ENCODE measurements around the gene HEBP1.

The HEBP1 gene

DNA sequence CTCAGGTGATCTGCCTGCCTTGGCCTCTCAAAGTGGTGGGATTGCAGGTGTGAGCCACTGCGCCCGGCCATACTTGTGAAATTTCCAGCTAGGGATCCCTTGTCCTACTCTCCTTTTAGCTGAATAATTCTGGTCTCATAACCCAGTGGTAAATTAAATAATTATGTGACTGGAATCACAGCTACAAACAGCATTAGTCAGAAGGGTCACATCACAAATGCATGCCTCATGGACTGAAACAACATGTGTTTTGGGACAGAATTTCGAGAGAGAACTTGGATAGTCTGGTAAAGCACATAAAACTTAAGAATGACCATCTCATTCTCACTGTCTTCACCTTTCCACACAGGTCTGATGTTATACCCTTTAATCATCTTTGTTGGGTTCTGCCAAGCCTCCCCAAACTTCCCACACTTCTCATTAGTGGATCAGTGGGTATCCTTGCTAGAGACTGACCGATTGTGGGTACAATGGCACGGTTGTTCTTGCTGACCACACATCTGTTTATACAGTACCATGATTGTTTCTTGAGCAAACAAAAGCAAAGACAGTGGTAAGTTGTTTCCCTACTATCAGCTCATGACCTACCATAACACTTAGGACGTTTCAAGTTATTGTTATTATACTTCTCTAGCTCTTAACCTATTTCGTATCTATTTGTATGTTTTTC, 53.2 kb downstream of the HEBP1 start:
- DNase-seq: no peak

DNA sequence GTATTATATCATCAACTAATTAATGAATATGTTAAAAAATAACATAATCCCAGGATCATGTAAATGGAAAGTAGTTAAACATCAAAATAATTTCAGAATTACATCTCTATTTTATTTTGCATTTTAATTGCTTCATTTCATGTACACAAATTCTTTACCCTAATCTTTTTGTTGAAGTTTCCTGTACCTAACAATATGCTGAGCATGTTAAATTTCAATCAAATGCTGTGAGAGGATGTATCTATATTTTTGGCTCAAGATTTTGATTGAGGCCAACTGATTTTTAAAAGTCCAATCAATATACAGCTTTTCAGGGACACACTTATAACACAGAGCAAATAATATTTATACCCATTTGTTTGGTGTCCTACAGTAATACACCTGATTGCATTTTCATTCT, 54.5 kb downstream of the HEBP1 start:
- DNase-seq: no peak

DNA sequence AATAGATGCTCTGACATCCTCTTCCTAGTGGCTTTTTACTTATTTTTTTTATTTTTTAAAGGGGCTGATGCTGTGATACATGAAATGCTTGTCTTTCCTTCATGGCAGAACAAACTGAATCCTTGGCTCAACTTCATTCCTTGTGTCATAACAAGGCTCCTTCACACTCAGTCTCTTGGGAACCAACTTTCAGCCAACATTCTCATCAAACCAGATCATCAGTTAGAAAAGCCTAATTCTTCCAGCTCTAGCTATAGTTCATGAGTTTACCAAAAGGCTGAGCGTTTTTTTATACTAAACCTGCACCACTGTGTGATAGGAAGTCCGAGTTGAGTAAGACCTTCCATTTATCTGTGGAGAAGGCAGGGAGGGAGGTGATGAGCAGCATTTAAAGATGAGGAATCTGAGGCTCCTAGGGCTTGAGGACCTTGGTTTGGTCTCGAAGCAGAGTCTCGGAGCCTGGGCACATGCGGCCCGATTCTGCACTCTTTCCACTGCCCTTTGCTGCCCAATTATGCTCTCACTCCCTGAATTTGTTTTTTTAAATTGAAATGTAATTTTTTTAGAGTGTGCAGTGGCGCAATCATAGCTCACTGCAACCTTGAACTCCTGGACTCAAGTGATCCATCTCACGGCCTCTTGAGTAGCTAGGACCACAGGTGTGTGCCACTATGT, 56.3 kb downstream of the HEBP1 start:
- DNase-seq: no peak

DNA sequence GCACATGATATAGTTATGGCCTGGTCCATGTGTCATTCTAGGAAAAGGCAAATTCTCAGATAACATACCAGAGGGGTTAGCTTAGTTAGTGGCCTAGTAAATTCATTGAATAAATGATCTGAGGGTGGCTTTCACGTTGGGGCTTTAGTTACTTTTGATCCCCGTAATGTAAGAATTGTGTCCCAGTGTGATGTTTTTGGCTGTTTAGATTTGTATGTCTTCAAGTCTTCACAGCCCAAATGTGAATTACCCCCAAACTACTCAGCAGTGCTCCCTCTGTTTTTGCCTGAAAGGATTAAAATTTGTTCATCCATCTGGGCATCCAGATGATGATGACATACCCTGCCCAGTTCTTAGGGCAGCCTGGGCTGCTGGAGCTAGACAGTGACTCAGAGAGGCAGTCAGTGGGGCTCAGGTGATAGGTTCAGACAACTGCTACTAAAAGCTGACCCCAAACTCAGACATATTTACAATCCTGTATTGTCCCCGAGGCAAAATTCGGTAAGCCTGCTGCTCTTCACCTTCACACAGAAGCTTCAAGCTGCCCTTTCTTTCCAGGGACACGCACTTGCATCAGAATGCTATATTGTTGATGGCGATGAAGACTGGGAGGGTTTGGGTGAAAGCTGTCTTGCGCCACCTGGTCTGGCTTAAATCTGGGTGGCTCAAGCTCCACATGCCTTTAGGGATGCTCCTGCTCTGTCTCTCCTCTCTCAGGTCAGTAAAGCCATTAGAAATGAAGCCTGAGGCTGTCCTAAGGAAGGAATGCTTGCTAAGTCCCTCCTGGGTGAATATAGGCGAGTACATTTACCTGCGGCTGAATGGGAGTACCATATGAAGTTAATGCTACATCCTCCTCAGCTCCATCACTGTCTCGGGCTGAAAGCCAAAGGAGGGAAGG, 58.4 kb downstream of the HEBP1 start:
- DNase-seq: no peak

DNA sequence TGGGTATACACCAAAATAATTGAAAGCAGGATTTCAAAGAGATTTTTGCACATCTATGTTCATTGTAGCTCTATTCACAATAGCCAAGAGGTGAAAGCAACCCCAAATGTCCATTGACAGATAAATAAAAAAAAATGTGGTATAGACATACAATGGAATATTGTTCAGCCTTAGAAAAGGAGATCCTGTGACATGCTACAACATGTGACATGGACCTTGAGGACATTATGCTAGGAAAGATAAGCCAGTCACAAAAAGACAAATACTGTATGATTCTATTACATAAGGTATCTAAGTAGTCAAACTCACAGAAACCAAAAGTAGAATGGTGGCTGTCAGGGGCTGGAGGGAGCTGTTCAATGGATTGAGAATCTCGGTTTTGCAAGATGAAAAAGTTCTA, 60.2 kb downstream of the HEBP1 start:
- no peak for DNase-seq

DNA sequence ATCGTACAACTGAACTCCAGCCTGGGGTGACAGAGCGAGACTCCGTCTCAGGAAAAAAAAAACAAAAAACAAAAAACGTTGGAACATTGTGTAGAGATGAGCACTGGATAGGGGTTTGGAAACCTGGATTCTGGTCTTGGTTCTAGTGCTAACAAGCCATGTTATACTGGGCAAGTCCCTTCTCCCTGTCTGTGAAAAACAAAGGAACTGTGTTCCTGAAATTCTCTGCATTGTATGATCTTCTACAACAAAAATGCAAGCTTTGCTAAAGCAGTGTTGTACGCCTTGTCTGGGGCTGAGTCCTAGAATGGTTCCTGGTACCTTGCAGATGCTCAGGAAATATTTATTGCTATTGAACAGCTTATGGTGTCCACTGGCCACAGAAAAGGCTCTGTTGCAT, 61.5 kb downstream of the HEBP1 start:
- DNase-seq: no peak

DNA sequence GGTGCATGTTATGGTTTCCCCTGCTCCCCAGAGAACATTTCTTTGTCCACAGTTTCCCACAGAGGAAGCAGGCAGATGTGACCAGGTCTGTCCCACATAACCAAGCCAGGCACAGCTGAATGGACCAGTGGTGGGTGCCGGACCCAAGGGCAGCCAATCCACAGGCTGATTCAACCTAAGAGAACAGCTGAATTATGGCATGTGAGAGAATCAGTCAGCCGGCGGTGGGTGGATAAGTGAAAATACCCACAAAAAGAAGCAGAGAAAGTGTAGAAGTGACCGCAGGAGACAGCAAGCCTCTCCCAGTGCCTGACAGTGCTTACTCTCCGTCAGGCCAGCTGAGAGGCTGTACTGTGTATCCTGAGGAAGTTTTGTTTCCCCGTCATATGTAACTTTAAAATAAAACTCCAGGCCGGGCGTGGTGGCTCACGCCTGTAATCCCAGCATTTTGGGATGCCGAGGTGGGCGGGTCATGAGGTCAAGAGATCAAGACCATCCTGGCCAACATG, 63.0 kb downstream of the HEBP1 start:
- no peak for DNase-seq

DNA sequence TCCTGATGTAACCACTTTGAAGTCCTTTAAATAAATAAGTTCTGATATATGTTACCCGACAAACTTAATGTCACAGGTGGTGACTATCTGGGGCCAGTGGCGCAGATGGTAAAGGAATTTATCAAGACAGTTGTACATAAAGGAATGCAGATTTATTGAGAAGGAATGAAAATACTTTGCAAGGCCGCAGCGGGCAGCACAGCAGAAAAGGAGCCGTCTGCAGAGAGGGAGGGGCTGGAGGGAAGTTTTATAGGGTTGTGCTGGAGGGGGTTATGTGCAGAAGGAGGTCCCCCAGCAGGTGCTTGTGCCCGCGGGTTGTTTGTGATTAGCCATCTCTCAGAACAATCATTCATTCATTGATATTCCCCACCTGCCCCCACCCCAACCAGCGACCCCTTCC, 65.5 kb downstream of the HEBP1 start:
- no peak for DNase-seq

DNA sequence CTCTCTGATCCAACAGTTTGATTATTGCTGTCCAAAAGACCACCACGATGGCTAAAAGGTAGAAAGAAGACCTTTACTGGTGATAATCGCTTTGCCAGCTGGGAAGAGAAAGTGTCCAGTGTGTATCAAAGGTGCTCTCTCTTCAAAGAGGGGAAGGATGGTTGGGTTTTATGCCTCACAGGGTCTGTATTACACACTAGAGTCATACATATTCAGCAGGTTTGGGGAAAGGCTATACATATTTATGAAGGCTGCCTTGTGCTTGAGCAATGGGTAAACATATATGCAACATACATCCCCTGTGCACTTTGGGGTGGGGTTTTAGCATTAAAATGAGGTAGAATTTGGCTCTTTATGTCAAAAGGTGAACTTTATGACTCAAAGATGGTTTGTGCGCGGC, 66.3 kb downstream of the HEBP1 start:
- no peak for DNase-seq

DNA sequence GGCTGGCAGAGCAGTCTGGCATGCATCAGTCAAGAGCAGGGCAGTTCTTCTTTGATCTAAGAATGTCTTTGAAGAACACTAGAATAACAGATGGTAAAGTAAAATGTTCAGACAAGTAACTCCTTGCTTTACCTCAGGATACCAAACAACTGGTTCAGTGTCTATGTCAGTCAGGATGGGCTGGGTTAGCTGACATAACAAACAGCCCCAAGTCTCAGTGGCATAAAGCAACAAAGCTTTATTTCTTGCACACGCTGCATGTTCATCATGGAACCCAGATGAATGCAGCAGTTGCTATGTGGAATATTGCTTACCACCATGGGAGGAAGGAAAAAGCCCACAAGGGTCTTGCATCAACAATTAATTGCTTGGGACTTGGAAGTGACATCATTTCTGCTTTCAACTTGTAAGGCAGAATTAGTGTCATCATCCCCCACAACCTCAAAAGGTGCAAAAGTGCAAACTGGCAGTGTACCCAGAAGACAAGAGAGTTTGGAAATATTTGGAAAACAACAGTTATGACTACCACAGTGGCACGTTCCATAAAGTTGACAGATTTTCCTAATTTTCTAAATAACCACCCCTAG, 69.3 kb downstream of the HEBP1 start:
- no peak for DNase-seq

DNA sequence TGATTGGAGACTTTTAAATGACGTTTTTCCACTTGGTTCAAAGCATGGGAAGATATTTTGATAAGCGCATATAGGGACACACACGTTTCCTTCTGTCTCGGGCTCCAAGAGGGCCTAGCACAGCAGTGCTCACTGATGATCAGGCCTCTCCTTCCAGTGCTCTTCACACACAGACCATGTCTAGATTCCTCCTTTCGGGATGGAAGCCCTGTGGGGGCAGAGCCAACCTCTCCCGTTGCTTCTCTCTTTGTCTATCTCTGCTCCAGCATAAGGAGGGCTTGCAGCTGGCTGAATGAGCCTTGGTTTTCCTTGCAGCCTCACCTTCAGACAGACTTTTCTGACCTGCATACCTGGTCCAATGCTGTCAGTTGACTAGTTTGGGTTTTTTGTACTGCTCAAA, 70.4 kb downstream of the HEBP1 start:
- DNase-seq: no peak

DNA sequence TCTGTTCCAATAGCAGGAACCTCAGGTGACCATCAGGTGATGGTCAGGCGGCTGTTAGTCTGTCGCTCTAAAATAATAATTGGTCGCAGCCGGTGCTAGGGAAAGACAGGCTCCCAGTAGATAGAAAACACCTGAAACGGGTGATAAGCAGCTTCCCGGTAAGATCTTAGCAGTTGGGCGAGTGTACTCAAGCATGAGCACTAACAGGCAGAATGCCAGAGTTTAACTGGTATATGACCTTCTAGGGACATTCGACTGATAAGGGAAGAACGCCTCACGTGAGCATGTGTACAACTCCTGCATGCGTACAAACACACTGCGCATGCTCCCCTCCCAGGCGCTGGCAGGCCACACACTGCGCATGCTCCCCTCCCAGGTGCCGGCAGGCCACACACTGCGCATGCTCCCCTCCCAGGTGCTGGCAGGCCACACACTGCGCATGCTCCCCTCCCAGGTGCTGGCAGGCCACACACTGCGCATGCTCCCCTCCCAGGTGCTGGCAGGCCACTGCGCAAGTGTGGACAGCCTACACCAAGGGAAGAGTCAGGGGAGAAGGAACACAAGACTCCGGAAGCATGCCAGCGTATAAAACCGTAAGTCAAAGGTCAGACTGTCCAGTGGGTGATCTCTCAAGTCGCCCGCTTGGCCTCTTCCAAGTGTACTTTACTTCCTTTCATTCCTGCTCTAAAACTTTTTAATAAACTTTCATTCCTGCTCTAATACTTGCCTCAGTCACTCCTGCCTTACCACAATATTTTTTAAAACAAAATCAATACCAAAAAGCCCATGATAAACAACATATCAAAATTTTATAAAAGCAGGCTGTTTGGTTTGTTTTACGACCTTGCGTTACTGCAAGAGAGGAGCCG, 72.6 kb downstream of the HEBP1 start:
- DNase-seq: peak; percentile 61

DNA sequence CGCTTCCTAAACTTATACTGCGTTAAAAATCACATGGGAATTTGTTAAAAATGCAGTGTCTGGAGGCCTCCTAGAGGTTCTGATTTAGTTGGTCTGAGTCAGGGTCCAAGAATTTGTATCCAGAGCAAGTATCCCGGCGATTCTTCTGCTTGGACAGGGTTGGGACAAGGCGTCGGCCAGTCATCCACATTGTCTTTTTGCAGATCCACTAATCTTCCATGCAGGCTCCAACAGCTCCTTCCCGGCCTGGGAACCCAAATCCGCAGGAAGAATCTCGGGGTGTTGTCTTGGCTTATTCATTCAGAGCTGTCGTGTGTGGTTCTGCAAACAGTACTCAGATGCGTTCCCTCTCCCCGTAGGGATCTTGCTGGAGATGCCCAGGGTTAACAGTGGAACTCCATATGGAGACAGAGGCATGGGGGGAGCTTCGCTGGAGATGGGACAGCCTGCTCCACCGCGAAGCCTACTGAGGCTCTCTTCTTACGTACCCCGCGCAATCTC, 73.4 kb downstream of the HEBP1 start:
- DNase-seq: no peak

DNA sequence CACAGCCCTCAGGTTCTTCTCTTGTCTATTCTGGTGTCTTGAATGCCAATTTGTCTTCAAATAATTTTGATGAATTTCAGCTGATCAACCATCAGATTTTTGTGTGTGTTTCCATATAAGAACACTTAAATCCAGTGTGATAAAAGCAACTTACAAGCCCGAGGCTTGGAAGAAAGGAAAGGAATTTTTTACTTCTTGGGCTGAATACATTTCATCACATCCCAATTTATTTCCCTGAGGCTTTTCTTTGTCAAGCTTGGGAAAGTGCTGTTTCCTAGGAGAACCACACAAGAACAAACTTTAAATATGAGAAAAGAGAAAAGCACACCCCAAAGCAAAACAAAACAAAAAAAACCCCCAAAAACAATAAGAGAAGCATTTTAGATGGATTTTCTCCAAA, 74.7 kb downstream of the HEBP1 start:
- DNase-seq: no peak
